IPS DF 6.9 (cell line): Measurements from ENCODE around the gene SLC16A3.

Source experiments
- DNase-seq: peaks from one replicate; pipeline ENCODE4 v3.0.0-alpha.2; 2013; ENCODE audit warnings: low read depth, low spot score
- H3K27ac ChIP-seq: one replicate; pipeline ENCODE4 v1.5.1; 2013; ENCODE audit warnings: low read length, control low read depth
- H3K27me3 ChIP-seq: 2 replicates; pipeline ENCODE4 v1.6.1; 2013; ENCODE audit warnings: mild to moderate bottlenecking, low read length; ENCODE audit not compliant: control insufficient read depth, insufficient read depth
- H3K36me3 ChIP-seq: 2 replicates; pipeline ENCODE4 v1.6.1; 2013; ENCODE audit warnings: low read length; ENCODE audit not compliant: control insufficient read depth, insufficient read depth
- H3K4me1 ChIP-seq: 2 replicates; pipeline ENCODE4 v1.6.1; 2013; ENCODE audit warnings: low read length; ENCODE audit not compliant: control insufficient read depth, insufficient read depth
- H3K4me3 ChIP-seq: 2 replicates; pipeline ENCODE4 v1.5.1; 2013; ENCODE audit warnings: mild to moderate bottlenecking, low read length
- H3K9me3 ChIP-seq: 2 replicates; pipeline ENCODE4 v1.6.1; 2013; ENCODE audit warnings: low read length, inconsistent platforms; ENCODE audit not compliant: control insufficient read depth, insufficient read depth
- WGBS: extraction: QIAGEN DNeasy Blood & Tissue Kit; methylation state at CpG from one replicate; pipeline ENCODE4 v1.1.7; 2013; ENCODE audit warnings: mixed read lengths, missing lambda C conversion rate; ENCODE audit not compliant: insufficient read length, insufficient coverage; 5-methylcytosine and 5-hydroxymethylcytosine counted together

The SLC16A3 gene

GRCh38 chr17:82193520-82194220 is 35.2 kb upstream of the SLC16A3 start:
- H3K4me3 ChIP-seq, result no peak overlapping the region
- no CpG with 5 or more reads among the region's 16 CpGs for whole genome bisulfite sequencing
- H3K4me1 ChIP-seq, result no peaks in the 10 kb centered on the region
- H3K27ac ChIP-seq, result no peak overlapping the region
- peaks cover 8% of the 10 kb centered on the region; the same call in 1 of the 2 replicates for H3K36me3 ChIP-seq
- H3K27me3 ChIP-seq, result no peaks in the 10 kb centered on the region
- DNase-seq, result no peak
- H3K9me3 ChIP-seq, result no peaks in the 10 kb centered on the region

DNA sequence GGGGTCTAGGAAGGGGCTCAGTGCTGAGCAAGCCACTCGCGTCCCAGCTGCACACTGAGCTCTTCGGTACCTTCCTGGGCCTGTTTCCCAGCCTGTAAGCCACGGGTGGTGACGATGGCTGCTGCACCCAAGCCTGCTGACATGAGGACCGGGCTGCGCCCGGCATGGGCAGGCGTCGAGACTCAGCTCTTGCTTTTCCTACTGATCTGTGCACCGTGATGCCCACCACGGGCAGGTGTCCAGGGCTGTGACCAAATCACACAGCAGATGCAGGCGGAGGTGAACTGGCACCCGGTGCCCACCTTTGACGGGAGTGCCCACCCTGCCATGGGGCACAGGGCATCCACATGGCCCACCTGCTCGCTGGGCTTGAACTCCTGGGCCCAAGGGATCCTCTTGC is 34.1 kb upstream of the SLC16A3 start:
- peaks cover 8% of the 10 kb centered on the region; the same call in 1 of the 2 replicates for H3K36me3 ChIP-seq
- no CpG with 5 or more reads among the region's 16 CpGs for WGBS

DNA sequence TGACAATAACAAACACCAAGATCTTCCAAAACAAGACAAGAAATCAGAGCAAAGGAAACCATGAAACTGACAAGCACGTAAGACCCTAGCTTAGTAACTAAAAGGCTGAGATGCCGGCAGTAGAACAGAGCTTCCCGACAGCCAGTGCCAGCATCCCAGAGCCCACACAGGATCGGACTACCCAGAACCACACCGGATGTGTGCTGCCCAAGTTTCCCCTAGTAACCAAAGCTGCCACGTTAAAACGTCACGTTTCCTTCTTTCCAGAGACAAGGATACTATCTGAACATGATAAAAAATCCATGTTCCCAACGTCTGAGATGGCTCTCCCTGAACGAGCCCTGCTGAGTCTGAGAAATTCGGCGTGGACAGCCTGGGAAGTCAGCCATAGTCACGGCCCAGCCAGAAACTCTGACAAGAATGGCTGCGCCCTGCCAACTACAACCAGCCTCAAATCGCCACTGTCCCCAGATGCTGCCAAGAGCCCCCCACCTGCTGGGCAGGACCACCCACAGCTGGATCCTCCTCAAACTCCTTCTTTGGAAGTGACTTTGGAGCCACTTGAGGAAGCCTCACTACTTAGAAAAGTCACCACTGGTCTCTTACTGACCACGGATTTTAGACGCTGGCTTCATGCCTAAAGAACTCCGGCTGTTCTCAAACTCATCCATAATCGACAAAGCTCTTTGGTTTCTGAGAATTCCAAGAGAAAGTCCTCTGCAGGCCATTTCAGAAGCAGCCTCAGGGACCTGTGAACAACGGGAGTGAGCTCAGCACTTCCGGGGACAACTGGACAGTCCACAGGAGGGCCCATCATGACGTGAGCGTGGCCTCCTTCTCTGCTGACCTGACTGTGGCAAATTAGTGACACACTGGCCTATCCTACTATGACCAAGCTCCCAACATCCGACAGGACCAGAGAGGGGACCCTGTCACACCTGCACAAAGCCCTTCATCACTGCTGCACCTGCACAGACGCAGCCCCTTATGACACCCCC is 32.9 kb upstream of the SLC16A3 start:
- H3K9me3 ChIP-seq, result no peaks in the 10 kb centered on the region
- no peaks in the 10 kb centered on the region for H3K4me1 ChIP-seq
- DNase-seq, result no peak
- no peaks in the 10 kb centered on the region for H3K27me3 ChIP-seq
- no peak overlapping the region for H3K4me3 ChIP-seq
- no peak overlapping the region for H3K27ac ChIP-seq
- H3K36me3 ChIP-seq, result peaks cover 8% of the 10 kb centered on the region; the same call in 1 of the 2 replicates
- WGBS, result no CpG with 5 or more reads among the region's 25 CpGs

More for the DNA sequence above, 34.1 kb upstream of the SLC16A3 start:
- Histone ChIP-seq H3K27ac (no peak overlapping the region), H3K9me3 (no peaks in the 10 kb centered on the region), H3K4me1 (no peaks in the 10 kb centered on the region), H3K27me3 (no peaks in the 10 kb centered on the region), H3K4me3 (no peak overlapping the region)
- no peak for DNase-seq

DNA sequence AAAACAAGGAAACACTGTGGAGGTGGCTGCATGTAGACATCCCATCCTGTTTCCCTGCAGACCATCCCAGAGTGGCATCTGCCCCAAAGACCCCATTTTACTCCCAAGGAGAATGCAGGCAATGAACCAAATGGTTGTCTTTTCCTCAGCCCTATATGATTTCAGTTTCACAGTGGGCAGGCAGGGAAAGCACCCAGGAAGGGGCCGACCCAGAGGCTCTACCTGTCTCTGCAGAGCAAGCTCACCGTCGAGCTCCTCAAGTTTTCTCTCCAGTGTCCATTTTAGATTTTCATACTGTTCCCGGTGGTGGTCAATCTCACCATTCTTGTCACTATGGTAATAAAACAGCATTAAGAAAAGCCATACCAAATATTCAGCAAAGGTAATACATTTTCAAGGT is 30.8 kb upstream of the SLC16A3 start:
- Histone ChIP-seq H3K27ac (no peak overlapping the region), H3K4me3 (no peak overlapping the region), H3K4me1 (no peaks in the 10 kb centered on the region; the same call in 1 of the 2 replicates), H3K36me3 (peaks cover 6% of the 10 kb centered on the region; the same call in 1 of the 2 replicates), H3K9me3 (no peaks in the 10 kb centered on the region), H3K27me3 (no peaks in the 10 kb centered on the region)
- no peak for DNase-seq
- WGBS, result no CpG with 5 or more reads among the region's 4 CpGs

DNA sequence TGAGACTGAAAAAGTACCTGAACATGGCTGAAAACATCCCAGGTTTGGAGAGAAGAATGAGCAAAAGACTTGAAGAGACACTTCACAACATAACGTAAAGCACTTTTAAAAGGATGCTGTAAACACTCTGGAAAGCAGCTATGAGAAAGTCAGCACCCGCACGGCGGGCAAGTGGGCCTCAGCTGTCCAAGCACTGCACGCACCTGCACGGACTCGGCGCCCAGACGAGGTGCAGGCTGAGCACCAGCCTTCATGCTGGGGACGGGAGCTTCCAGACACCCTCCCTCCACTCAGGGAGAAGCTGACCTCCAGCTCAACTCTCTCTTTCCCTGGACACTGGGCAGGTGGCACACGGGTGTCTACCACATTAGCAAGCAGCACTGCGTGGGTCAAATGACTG is 29.3 kb upstream of the SLC16A3 start:
- Histone ChIP-seq H3K27ac (no peak overlapping the region), H3K36me3 (peaks cover 3% of the 10 kb centered on the region; the same call in 1 of the 2 replicates), H3K4me1 (no peaks in the 10 kb centered on the region; the same call in 1 of the 2 replicates)

GRCh38 chr17:82200135-82200534 is 28.7 kb upstream of the SLC16A3 start:
- Histone ChIP-seq H3K36me3 (peaks cover 3% of the 10 kb centered on the region; the same call in 1 of the 2 replicates), H3K9me3 (no peaks in the 10 kb centered on the region), H3K4me1 (no peaks in the 10 kb centered on the region; the same call in 1 of the 2 replicates), H3K27ac (no peak overlapping the region), H3K4me3 (no peak overlapping the region), H3K27me3 (no peaks in the 10 kb centered on the region)
- no CpG with 5 or more reads among the region's 17 CpGs for WGBS
- DNase-seq, result no peak

More for the DNA sequence above, 29.3 kb upstream of the SLC16A3 start:
- no peaks in the 10 kb centered on the region for H3K9me3 ChIP-seq
- no peaks in the 10 kb centered on the region for H3K27me3 ChIP-seq
- no peak for DNase-seq
- H3K4me3 ChIP-seq, result no peak overlapping the region
- WGBS, result no CpG with 5 or more reads among the region's 12 CpGs

DNA sequence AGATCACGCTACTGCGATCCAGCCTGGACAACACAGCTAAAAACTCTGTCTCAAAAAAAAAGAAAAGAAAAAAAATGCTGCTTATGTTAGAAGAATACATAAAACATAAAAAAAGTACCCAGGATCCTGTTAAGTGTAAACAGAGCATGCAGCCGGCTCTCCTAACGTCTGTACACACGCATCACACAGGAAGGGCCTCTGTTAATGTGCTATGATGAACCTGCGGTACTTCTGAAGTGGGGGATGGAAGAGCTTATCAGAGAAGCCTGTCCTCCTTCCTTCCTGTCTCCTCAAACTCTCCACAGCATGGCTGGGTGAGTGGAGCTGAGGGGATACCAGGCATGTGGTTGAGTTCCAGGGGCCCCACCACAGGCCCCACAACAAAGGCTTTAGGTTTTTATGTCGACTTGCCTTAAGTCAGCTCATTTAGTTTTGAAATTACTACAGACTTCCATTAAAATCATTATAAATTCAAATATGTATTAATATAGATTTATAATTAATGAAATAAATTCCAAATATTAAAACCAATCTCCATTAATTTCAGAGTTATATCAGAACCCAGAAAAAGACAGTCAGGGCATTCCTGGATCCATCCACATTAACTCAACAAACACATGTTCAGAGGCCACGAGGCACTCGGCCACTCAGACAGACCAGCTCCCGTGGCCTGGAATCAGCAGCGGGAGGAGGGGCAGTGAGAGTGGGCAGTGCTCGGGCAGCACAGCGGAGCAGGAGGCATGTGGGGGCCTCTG is 27.9 kb upstream of the SLC16A3 start:
- peaks cover 3% of the 10 kb centered on the region; the same call in 1 of the 2 replicates for H3K36me3 ChIP-seq
- WGBS, result no CpG with 5 or more reads among the region's 13 CpGs
- H3K9me3 ChIP-seq, result no peaks in the 10 kb centered on the region
- H3K27me3 ChIP-seq, result no peaks in the 10 kb centered on the region
- no peak overlapping the region for H3K27ac ChIP-seq
- no peaks in the 10 kb centered on the region; the same call in 1 of the 2 replicates for H3K4me1 ChIP-seq
- H3K4me3 ChIP-seq, result no peak overlapping the region
- DNase-seq, result no peak

GRCh38 chr17:82201498-82201910 is 27.3 kb upstream of the SLC16A3 start:
- no peaks in the 10 kb centered on the region for H3K9me3 ChIP-seq
- no peak overlapping the region for H3K4me3 ChIP-seq
- H3K36me3 ChIP-seq, result peaks cover under 1% of the 10 kb centered on the region; the same call in 1 of the 2 replicates
- no peaks in the 10 kb centered on the region; the same call in 1 of the 2 replicates for H3K4me1 ChIP-seq
- no peak for DNase-seq
- no CpG with 5 or more reads among the region's 23 CpGs for WGBS
- no peaks in the 10 kb centered on the region for H3K27me3 ChIP-seq
- no peak overlapping the region for H3K27ac ChIP-seq

DNA sequence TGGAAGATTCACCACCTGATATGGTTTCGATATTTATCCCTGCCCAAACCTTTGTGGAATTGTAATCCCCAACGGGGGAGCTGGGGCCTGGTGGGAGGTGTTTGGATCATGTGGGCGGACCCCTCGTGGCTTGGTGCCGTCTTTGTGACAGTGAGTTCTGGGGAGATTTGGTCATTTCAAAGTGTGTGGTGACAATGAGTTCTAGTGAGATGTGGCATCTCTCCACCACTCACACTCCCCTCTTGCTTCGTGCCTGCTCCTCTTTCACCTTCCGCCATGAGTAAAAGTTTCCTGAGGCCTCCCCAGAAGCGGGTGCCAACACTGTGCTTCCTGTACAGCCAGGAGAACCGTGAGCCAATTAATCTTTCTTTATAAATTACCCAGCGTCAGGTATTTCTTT is 25.9 kb upstream of the SLC16A3 start:
- no peak for DNase-seq
- Histone ChIP-seq H3K4me1 (no peaks in the 10 kb centered on the region; the same call in 1 of the 2 replicates), H3K36me3 (no peaks in the 10 kb centered on the region), H3K4me3 (no peak overlapping the region), H3K9me3 (no peaks in the 10 kb centered on the region), H3K27ac (no peak overlapping the region), H3K27me3 (no peaks in the 10 kb centered on the region)
- no CpG with 5 or more reads among the region's 10 CpGs for WGBS

GRCh38 chr17:82203920-82204319 is 24.9 kb upstream of the SLC16A3 start:
- Histone ChIP-seq H3K9me3 (no peaks in the 10 kb centered on the region), H3K27ac (no peak overlapping the region), H3K36me3 (no peaks in the 10 kb centered on the region), H3K4me1 (no peaks in the 10 kb centered on the region; the same call in 1 of the 2 replicates), H3K4me3 (no peak overlapping the region), H3K27me3 (no peaks in the 10 kb centered on the region)
- WGBS, result no CpG with 5 or more reads among the region's 19 CpGs
- DNase-seq, result no peak
